MCF 10A (cell line): ENCODE data around the gene SIRT4. TPM values are rescaled to one million over a fixed set of nuclear protein-coding genes. Genes with fewer than 3 reads are reported as not detected.

ENCODE experiments used
- BruUV-seq: library from RNA; stranded (reverse); fragments of 400-500 nt; replicated peaks from 2 replicates; lab custom pipeline; 2021; lab: Mats Ljungman, UMichigan
- CTCF ChIA-PET: fragments of 300-600 bp; sonication (Branson Sonifier 250); formaldehyde crosslinking; extraction: SDS; loops from one replicate; lab custom pipeline; 2021; ENCODE audit warnings: antibody characterized with exemption, inconsistent platforms; lab: Yijun Ruan, JAX
- POLR2A ChIA-PET: fragments of 300-600, 350-650 bp; sonication (Branson Sonifier 250); formaldehyde crosslinking; extraction: SDS; loops from one replicate; lab custom pipeline; 2020; ENCODE audit warnings: antibody characterized with exemption, inconsistent platforms; lab: Yijun Ruan, JAX
- DNase-seq: peaks from one replicate; pipeline ENCODE4 v3.0.0-alpha.2; 2018; ENCODE audit not compliant: unreplicated experiment
- H3K27ac Mint-ChIP-seq: one replicate; pipeline ENCODE4 v1.8.0; 2022; ENCODE audit warnings: mild to moderate bottlenecking, low read depth, mixed read lengths; ENCODE audit not compliant: unreplicated experiment
- H3K27me3 Mint-ChIP-seq: one replicate; pipeline ENCODE4 v1.8.0; 2022; ENCODE audit warnings: mixed read lengths; ENCODE audit not compliant: insufficient read depth, unreplicated experiment
- H3K36me3 Mint-ChIP-seq: one replicate; pipeline ENCODE4 v1.8.0; 2022; ENCODE audit warnings: mild to moderate bottlenecking, moderate library complexity, mixed read lengths; ENCODE audit not compliant: insufficient read depth, unreplicated experiment
- H3K4me1 Mint-ChIP-seq: one replicate; pipeline ENCODE4 v1.8.0; 2022; ENCODE audit warnings: mixed read lengths; ENCODE audit not compliant: insufficient read depth, unreplicated experiment
- H3K4me3 Mint-ChIP-seq: one replicate; pipeline ENCODE4 v1.8.0; 2022; ENCODE audit warnings: mild to moderate bottlenecking, moderate library complexity, mixed read lengths; ENCODE audit not compliant: unreplicated experiment
- H3K9me3 Mint-ChIP-seq: one replicate; pipeline ENCODE4 v1.8.0; 2022; ENCODE audit warnings: mixed read lengths; ENCODE audit not compliant: unreplicated experiment
- CTCF ChIP-seq: fragments of 200-600 bp; IDR thresholded peaks from one replicate; pipeline ENCODE4 v1.8.0; 2022; ENCODE audit warnings: antibody characterized with exemption, mild to moderate bottlenecking; ENCODE audit not compliant: unreplicated experiment
- intact Hi-C: fragments of 100-400 bp; cut with micrococcal nuclease; formaldehyde crosslinking; loops from 2 replicates; pipeline ENCODE4 v1.14.1; 2022
- total RNA-seq: library from RNA; stranded (reverse); gene quantifications from 2 replicates; pipeline ENCODE4 v1.2.3, GENCODE V29; 2022

The SIRT4 gene
- total RNA-seq, 1 experiment from 2014 or later, result 0.61 TPM

GRCh38 chr12:120361506-120362208 lies 59.5 kb downstream of the SIRT4 start:
- POLR2A ChIA-PET, result no interaction called here
- no peak for TF ChIP-seq CTCF
- H3K27ac Mint-ChIP-seq, result no peak overlapping the region
- H3K9me3 Mint-ChIP-seq, result no peaks in the 10 kb centered on the region
- H3K4me3 Mint-ChIP-seq, result no peak overlapping the region
- DNase-seq, result no peak
- CTCF ChIA-PET, result interaction anchor here (0.6 to 0.8 kb wide), 3 partner anchors 64 to 142 kb away, joined by 3 to 4 read pairs (median 3); no protein-coding TSS in a partner anchor
- no TSS peak for BruUV-seq
- no peaks in the 10 kb centered on the region for H3K36me3 Mint-ChIP-seq
- peaks cover 8% of the 10 kb centered on the region for H3K27me3 Mint-ChIP-seq
- intact Hi-C loops, result no loop called here
- H3K4me1 Mint-ChIP-seq, result no peaks in the 10 kb centered on the region

Other genes with a start within 250 kb of the SIRT4 start
- gene RAB35, start 185.6 kb upstream of the SIRT4 start, total RNA-seq, result 54.4 and 57.8 TPM in 2 replicates
- 116 and 117 TPM in 2 replicates for gene GCN1, start 107.6 kb upstream of the SIRT4 start, total RNA-seq
- gene RPLP0, start 101.2 kb upstream of the SIRT4 start, total RNA-seq, result 2,870 and 3,181 TPM in 2 replicates
- 216 and 256 TPM in 2 replicates for gene PXN, start 36.6 kb upstream of the SIRT4 start, total RNA-seq
- gene RNU4-2, start 10.4 kb upstream of the SIRT4 start, total RNA-seq, result 2,753 and 3,369 TPM in 2 replicates
- gene RNU4-1, start 9.1 kb upstream of the SIRT4 start, total RNA-seq, result 1,764 and 2,069 TPM in 2 replicates
- gene PLA2G1B, start 25.5 kb downstream of the SIRT4 start, total RNA-seq, result not detected in 2 replicates
- not detected in 2 replicates for gene MSI1, start 66.8 kb downstream of the SIRT4 start, total RNA-seq
- 475 and 518 TPM in 2 replicates for gene COX6A1, start 135.8 kb downstream of the SIRT4 start, total RNA-seq
- gene TRIAP1, start 144.1 kb downstream of the SIRT4 start, total RNA-seq, result 48.4 and 50.2 TPM in 2 replicates
- 29.7 and 32.1 TPM in 2 replicates for gene GATC, start 144.1 kb downstream of the SIRT4 start, total RNA-seq
- gene SRSF9, start 167.4 kb downstream of the SIRT4 start, total RNA-seq, result 192 and 193 TPM in 2 replicates
- gene DYNLL1, start 193.8 kb downstream of the SIRT4 start, total RNA-seq, result 247 and 351 TPM in 2 replicates
- gene COQ5, start 226.8 kb downstream of the SIRT4 start, total RNA-seq, result 21.5 and 22.9 TPM in 2 replicates
- gene RNF10, start 232.0 kb downstream of the SIRT4 start, total RNA-seq, result 166 and 222 TPM in 2 replicates